Measurements from ENCODE around the gene NQO2. TPM values are rescaled to one million over a fixed set of nuclear protein-coding genes. Genes with fewer than 3 reads are reported as not detected.

Gene NQO2
- total RNA-seq, 1 experiment from 2014 or later: 26.8 TPM

DNA sequence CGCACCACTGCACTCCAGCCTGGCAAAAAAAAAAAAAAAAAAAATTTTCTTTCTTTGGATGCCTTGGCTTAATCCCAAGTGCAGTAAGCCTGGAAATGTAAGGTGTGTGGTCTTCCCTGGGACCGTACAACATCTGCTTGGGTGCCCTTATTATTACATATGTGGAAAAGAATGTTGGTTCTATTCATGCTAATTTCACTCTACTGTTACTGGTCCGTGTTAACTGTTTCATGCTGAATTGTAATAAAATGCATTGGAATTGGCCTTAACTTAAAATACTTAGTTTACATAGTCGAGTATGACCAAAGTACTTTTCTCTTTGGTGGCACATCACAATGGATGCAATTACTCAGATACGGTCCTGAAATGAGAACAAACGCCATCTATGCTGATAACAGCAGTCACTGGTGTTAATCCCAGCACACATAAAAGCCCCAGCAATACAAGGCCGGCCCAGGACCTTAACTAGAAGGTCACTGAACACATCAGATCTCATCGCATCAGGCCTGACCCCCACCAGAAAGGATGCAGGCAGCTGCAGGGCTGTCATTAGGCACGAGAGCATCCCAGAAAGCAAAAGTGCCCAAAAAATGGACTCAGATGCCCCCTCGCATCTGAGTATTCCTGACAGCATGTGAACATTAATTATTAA, 29.5 kb upstream of the NQO2 start:
- intact Hi-C loops (cut with micrococcal nuclease): no loop called here
- H3K79me2 ChIP-seq (ENCODE audit: low read length): peaks cover 72% of the 10 kb centered on the region
- ATAC-seq: no peak

DNA sequence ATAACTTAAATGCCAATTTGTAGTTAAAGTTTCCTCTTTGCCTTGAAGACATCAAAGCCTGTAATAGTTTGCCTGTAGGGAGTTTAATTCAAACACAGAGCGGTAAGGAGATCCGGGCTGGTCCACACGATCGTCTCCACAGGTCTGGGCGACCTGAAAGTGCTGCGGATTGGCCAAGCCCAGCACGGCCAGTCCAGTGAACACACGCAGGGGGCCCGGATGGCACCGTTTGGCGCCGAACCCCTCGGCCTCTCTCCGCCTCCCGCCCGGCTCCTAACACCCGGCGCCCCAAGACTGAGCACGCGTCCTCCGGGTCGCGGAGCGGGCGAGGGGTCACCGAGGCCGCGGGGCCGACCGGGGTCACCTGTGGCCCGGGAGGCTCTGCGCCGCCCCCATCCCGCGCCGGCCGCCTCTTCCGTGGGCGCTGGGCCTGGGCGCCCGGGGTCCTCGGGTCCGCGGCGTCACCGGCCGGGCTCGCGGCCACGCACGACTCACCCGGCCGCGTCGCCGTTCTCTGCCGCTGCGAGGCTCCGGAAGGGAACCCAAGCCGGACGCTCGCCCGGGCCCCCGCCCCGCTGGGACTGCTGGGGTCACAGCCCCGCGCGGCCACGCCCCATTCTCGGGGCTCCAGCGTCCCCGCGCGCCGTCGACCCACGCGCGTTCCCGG, 28.8 kb upstream of the NQO2 start:
- Histone ChIP-seq H3F3A (ENCODE audit: low read length, unreplicated experiment) (no peaks in the 10 kb centered on the region), H3K4me1 (ENCODE audit: insufficient read depth, low read length) (peaks cover 25% of the 10 kb centered on the region), H3K79me2 (ENCODE audit: low read length) (peaks cover 65% of the 10 kb centered on the region), H3K4me2 (ENCODE audit: low read length) (peak overlapping the region; percentile 83), H3K9me3 (ENCODE audit: low read length) (no peaks in the 10 kb centered on the region), H2AFZ (ENCODE audit: low read length) (peak overlapping the region; percentile 91), H3K27ac (ENCODE audit: low read length) (peak overlapping the region; percentile 80), H3K36me3 (ENCODE audit: low read depth, low read length) (0 out of 2 replicates have a peak, but pooled peaks cover 2% of the 10 kb centered on the region), H3K4me3 (ENCODE audit: low read length) (peak overlapping the region; percentile 87), H3K9ac (ENCODE audit: low read length) (peak overlapping the region; percentile 92), H3K9me2 (replicated peaks; ENCODE audit: low read length) (no peaks in the 10 kb centered on the region), H3K27me3 (ENCODE audit: low read length) (no peaks in the 10 kb centered on the region), H4K20me1 (ENCODE audit: low read length) (no peaks in the 10 kb centered on the region)
- ChIA-PET POLR2A (ENCODE audit: unreplicated experiment) (interaction anchor here (0.6 kb wide), 1 partner anchor 12 kb away, joined by 5 read pairs; no protein-coding TSS in a partner anchor), CTCF (no interaction called here)
- intact Hi-C loops (cut with micrococcal nuclease): loop anchor here (1.0 kb wide), 1 partner anchor 18 kb away; no protein-coding TSS in a partner anchor
- peak; percentile 58 for DNase-seq
- ATAC-seq: peak; percentile 75
- TF ChIP-seq EZH2 (IDR thresholded peaks at IDR 0.05; ENCODE audit: low read length, unreplicated experiment) (no peak), EZH2phosphoT487 (IDR thresholded peaks at IDR 0.05; ENCODE audit: borderline replicate concordance, low read length) (no peak)
- TF ChIP-seq, protein P1, sequence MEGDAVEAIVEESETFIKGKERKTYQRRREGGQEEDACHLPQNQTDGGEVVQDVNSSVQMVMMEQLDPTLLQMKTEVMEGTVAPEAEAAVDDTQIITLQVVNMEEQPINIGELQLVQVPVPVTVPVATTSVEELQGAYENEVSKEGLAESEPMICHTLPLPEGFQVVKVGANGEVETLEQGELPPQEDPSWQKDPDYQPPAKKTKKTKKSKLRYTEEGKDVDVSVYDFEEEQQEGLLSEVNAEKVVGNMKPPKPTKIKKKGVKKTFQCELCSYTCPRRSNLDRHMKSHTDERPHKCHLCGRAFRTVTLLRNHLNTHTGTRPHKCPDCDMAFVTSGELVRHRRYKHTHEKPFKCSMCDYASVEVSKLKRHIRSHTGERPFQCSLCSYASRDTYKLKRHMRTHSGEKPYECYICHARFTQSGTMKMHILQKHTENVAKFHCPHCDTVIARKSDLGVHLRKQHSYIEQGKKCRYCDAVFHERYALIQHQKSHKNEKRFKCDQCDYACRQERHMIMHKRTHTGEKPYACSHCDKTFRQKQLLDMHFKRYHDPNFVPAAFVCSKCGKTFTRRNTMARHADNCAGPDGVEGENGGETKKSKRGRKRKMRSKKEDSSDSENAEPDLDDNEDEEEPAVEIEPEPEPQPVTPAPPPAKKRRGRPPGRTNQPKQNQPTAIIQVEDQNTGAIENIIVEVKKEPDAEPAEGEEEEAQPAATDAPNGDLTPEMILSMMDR (conservative IDR thresholded peaks at IDR 0.05; ENCODE audit: low read depth, low read length): no peak
- BruUV-seq (replicated peaks): no TSS peak

More for the DNA sequence above, 29.5 kb upstream of the NQO2 start:
- BruUV-seq (replicated peaks): TSS peak; percentile 64
- H4K20me1 ChIP-seq (ENCODE audit: low read length): no peaks in the 10 kb centered on the region
- ChIA-PET CTCF (no interaction called here), POLR2A (ENCODE audit: unreplicated experiment) (no interaction called here)
- H3K27ac ChIP-seq (ENCODE audit: low read length): peak overlapping the region; percentile 80
- H3K9me2 ChIP-seq (replicated peaks; ENCODE audit: low read length): no peaks in the 10 kb centered on the region
- H2AFZ ChIP-seq (ENCODE audit: low read length): peak overlapping the region; percentile 91
- no peaks in the 10 kb centered on the region for H3K9me3 ChIP-seq (ENCODE audit: low read length)
- H3K36me3 ChIP-seq (ENCODE audit: low read depth, low read length): 0 out of 2 replicates have a peak, but pooled peaks cover 2% of the 10 kb centered on the region
- H3K27me3 ChIP-seq (ENCODE audit: low read length): no peaks in the 10 kb centered on the region
- DNase-seq: no peak
- peak overlapping the region; percentile 83 for H3K4me2 ChIP-seq (ENCODE audit: low read length)
- peak overlapping the region; percentile 87 for H3K4me3 ChIP-seq (ENCODE audit: low read length)
- peaks cover 22% of the 10 kb centered on the region for H3K4me1 ChIP-seq (ENCODE audit: insufficient read depth, low read length)
- no peaks in the 10 kb centered on the region for H3F3A ChIP-seq (ENCODE audit: low read length, unreplicated experiment)
- no peak for TF ChIP-seq EZH2 (IDR thresholded peaks at IDR 0.05; ENCODE audit: low read length, unreplicated experiment)
- no peak for TF ChIP-seq EZH2phosphoT487 (IDR thresholded peaks at IDR 0.05; ENCODE audit: borderline replicate concordance, low read length)
- TF ChIP-seq, protein P1 (conservative IDR thresholded peaks at IDR 0.05; ENCODE audit: low read depth, low read length): no peak
- H3K9ac ChIP-seq (ENCODE audit: low read length): peak overlapping the region; percentile 92

All from PC-3 (cell line).